ENCODE results near the gene FOXL1. TPM values are rescaled to one million over a fixed set of nuclear protein-coding genes. Genes with fewer than 3 reads are reported as not detected.

FOXL1 gene
- polyA plus RNA-seq, 2 of the 4 experiments (the other 2 are of a cell fraction), result 0.48 to 0.70 TPM

- 88% methylated on average over 7 of the region's 7 CpGs for WGBS (ENCODE audit: missing lambda C conversion rate)
- Histone ChIP-seq H3K9me3 (peaks cover 3% of the 10 kb centered on the region; the same call in 1 of the 3 replicates), H3K4me2 (no peak overlapping the region), H3K4me3 (no peak overlapping the region), H3K4me1 (no peaks in the 10 kb centered on the region), H3K27ac (no peak overlapping the region)
- TF ChIP-seq TP53 (CRISPR knock-in tag; IDR thresholded peaks at IDR 0.05), result no peak
- no peak for TF ChIP-seq CTCF (IDR thresholded peaks at IDR 0.05)
- TF ChIP-seq, protein P1, sequence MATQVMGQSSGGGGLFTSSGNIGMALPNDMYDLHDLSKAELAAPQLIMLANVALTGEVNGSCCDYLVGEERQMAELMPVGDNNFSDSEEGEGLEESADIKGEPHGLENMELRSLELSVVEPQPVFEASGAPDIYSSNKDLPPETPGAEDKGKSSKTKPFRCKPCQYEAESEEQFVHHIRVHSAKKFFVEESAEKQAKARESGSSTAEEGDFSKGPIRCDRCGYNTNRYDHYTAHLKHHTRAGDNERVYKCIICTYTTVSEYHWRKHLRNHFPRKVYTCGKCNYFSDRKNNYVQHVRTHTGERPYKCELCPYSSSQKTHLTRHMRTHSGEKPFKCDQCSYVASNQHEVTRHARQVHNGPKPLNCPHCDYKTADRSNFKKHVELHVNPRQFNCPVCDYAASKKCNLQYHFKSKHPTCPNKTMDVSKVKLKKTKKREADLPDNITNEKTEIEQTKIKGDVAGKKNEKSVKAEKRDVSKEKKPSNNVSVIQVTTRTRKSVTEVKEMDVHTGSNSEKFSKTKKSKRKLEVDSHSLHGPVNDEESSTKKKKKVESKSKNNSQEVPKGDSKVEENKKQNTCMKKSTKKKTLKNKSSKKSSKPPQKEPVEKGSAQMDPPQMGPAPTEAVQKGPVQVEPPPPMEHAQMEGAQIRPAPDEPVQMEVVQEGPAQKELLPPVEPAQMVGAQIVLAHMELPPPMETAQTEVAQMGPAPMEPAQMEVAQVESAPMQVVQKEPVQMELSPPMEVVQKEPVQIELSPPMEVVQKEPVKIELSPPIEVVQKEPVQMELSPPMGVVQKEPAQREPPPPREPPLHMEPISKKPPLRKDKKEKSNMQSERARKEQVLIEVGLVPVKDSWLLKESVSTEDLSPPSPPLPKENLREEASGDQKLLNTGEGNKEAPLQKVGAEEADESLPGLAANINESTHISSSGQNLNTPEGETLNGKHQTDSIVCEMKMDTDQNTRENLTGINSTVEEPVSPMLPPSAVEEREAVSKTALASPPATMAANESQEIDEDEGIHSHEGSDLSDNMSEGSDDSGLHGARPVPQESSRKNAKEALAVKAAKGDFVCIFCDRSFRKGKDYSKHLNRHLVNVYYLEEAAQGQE (IDR thresholded peaks at IDR 0.05), result no peak
- TF ChIP-seq HES2 (IDR thresholded peaks at IDR 0.05), result no peak
- TF ChIP-seq ZFP36 (IDR thresholded peaks at IDR 0.05; ENCODE audit: borderline replicate concordance, partially characterized antibody), result no peak
- TF ChIP-seq MYC (IDR thresholded peaks at IDR 0.05; ENCODE audit: borderline replicate concordance, low read length), result no peak
- no peak for TF ChIP-seq TFCP2L1 (CRISPR knock-in tag; IDR thresholded peaks at IDR 0.05)
- no peak for TF ChIP-seq HDAC2 (IDR thresholded peaks at IDR 0.05)
- FAIRE-seq (no peak), DNase-seq (ENCODE audit: low read depth in 1 of 2, low spot score in 1 of 2) (no peak), ATAC-seq (no peak)
- POLR2A ChIA-PET, result no interaction called here
- CTCF ChIA-PET, result interaction anchor here (1.0 to 6.3 kb wide), 2 partner anchors 14 to 460 kb away, joined by 5 to 66 read pairs; no protein-coding TSS in a partner anchor
Observed at GRCh38 chr16:86532526-86532815, 45.9 kb upstream of the FOXL1 start.

- POLR2A ChIA-PET, result no interaction called here
- no peak for ATAC-seq
- Histone ChIP-seq H3K4me2 (no peak overlapping the region), H3K4me3 (no peak overlapping the region), H3K9me3 (no peaks in the 10 kb centered on the region; the same call in 2 of the 3 replicates), H3K27ac (no peak overlapping the region), H3K4me1 (no peaks in the 10 kb centered on the region)
- no peak for TF ChIP-seq RNF2 (IDR thresholded peaks at IDR 0.05; ENCODE audit: borderline replicate concordance, low read depth)
- no peak for TF ChIP-seq EHF (CRISPR knock-in tag; IDR thresholded peaks at IDR 0.05)
- TF ChIP-seq, protein P2, sequence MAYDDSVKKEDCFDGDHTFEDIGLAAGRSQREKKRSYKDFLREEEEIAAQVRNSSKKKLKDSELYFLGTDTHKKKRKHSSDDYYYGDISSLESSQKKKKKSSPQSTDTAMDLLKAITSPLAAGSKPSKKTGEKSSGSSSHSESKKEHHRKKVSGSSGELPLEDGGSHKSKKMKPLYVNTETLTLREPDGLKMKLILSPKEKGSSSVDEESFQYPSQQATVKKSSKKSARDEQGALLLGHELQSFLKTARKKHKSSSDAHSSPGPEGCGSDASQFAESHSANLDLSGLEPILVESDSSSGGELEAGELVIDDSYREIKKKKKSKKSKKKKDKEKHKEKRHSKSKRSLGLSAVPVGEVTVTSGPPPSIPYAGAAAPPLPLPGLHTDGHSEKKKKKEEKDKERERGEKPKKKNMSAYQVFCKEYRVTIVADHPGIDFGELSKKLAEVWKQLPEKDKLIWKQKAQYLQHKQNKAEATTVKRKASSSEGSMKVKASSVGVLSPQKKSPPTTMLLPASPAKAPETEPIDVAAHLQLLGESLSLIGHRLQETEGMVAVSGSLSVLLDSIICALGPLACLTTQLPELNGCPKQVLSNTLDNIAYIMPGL (CRISPR knock-in tag; IDR thresholded peaks at IDR 0.05; ENCODE audit: borderline replicate concordance), result no peak
- TF ChIP-seq SREBF2 (IDR thresholded peaks at IDR 0.05), result no peak
- no peak for TF ChIP-seq NPAS2 (CRISPR knock-in tag; IDR thresholded peaks at IDR 0.05; ENCODE audit: borderline replicate concordance)
- no peak for TF ChIP-seq FOXS1 (CRISPR knock-in tag; IDR thresholded peaks at IDR 0.05)
- TF ChIP-seq EHMT2 (IDR thresholded peaks at IDR 0.05; ENCODE audit: low read depth), result no peak
- TF ChIP-seq ZNF302 (CRISPR knock-in tag; IDR thresholded peaks at IDR 0.05), result no peak
- TF ChIP-seq CHD4 (IDR thresholded peaks at IDR 0.05; ENCODE audit: borderline replicate concordance), result no peak
- TF ChIP-seq, protein P1 (IDR thresholded peaks at IDR 0.05), result no peak
- TF ChIP-seq TFCP2L1 (CRISPR knock-in tag; IDR thresholded peaks at IDR 0.05), result no peak
- no peak for TF ChIP-seq JUN (IDR thresholded peaks at IDR 0.05)
- no peak for TF ChIP-seq ZFP36 (IDR thresholded peaks at IDR 0.05; ENCODE audit: borderline replicate concordance, partially characterized antibody)
- TF ChIP-seq, protein P3, sequence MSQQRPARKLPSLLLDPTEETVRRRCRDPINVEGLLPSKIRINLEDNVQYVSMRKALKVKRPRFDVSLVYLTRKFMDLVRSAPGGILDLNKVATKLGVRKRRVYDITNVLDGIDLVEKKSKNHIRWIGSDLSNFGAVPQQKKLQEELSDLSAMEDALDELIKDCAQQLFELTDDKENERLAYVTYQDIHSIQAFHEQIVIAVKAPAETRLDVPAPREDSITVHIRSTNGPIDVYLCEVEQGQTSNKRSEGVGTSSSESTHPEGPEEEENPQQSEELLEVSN (IDR thresholded peaks at IDR 0.05; ENCODE audit: borderline replicate concordance, low read depth), result no peak
- no peak for TF ChIP-seq MAX (IDR thresholded peaks at IDR 0.05)
- no peak for TF ChIP-seq GATA3 (IDR thresholded peaks at IDR 0.05; ENCODE audit: borderline replicate concordance)
- TF ChIP-seq KDM5A (IDR thresholded peaks at IDR 0.05), result no peak
- CTCF ChIA-PET, result interaction anchor here (1.0 to 1.8 kb wide), 3 partner anchors 13 to 460 kb away, joined by 5 to 6 read pairs (median 5); no protein-coding TSS in a partner anchor
- 96% methylated on average over 8 of the region's 8 CpGs for WGBS (ENCODE audit: missing lambda C conversion rate)
- no peak for DNase-seq (ENCODE audit: low read depth in 1 of 2, low spot score in 1 of 2)
- no peak for FAIRE-seq
Observed at GRCh38 chr16:86533076-86533475, 45.3 kb upstream of the FOXL1 start.
